ENCODE measurements around the gene CFH. TPM values are rescaled to one million over a fixed set of nuclear protein-coding genes. Genes with fewer than 3 reads are reported as not detected.

The CFH gene
- 10 to 100 TPM; 10.7 to 78.4 (median 30.1) TPM for total RNA-seq

GRCh38 chr1:196651637-196652215, at the start of gene CFH:
Gene CFH, plus strand, starts transcription at chr1:196652043. Its CDS starts 75 bp downstream, at chr1:196652118.
- H3K27ac ChIP-seq, result peak within 1 kb of the TSS in 2 of 4 donors; percentile 17 to 29

GRCh38 chr1:196603651-196604050, 48.2 kb upstream of the CFH start:
- Histone ChIP-seq H3K27ac (no peak overlapping the region), H3K36me3 (no peaks in the 10 kb centered on the region), H3K27me3 (no peaks in the 10 kb centered on the region), H3K9me3 (no peaks in the 10 kb centered on the region), H3K4me1 (no peaks in the 10 kb centered on the region), H3K4me3 (no peak overlapping the region)
- no peak for DNase-seq
- TF ChIP-seq POLR2A (IDR thresholded peaks at IDR 0.05) (no peak), CTCF (IDR thresholded peaks at IDR 0.05) (no peak)

More at GRCh38 chr1:196651637-196652215, at the start of gene CFH:
- Histone ChIP-seq H3K27me3 (no peaks in the 10 kb centered on the region), H3K36me3 (no peaks in the 10 kb centered on the region), H3K4me1 (no peaks in the 10 kb centered on the region), H3K4me3 (peak within 1 kb of the TSS in 3 of 4 donors; percentile 14 to 35 (median 34)), H3K9me3 (no peaks in the 10 kb centered on the region)
- TF ChIP-seq CTCF (IDR thresholded peaks at IDR 0.05) (no peak), POLR2A (IDR thresholded peaks at IDR 0.05) (peak in 1 of 2 donors; percentile 30)
- no peak for DNase-seq

- Histone ChIP-seq H3K4me1 (no peaks in the 10 kb centered on the region), H3K36me3 (no peaks in the 10 kb centered on the region), H3K27me3 (no peaks in the 10 kb centered on the region), H3K4me3 (peak overlapping the region; percentile 26 to 54 (median 40)), H3K9me3 (no peaks in the 10 kb centered on the region), H3K27ac (peak overlapping the region in 3 of 4 donors; percentile 52 to 71 (median 65))
- DNase-seq, result no peak
- TF ChIP-seq CTCF (IDR thresholded peaks at IDR 0.05) (no peak), POLR2A (IDR thresholded peaks at IDR 0.05) (no peak)
Observed at GRCh38 chr1:196607981-196608380, 43.9 kb upstream of the CFH start.

- DNase-seq, result peak in 2 of 3 donors; percentile 52 to 58
- H3K36me3 ChIP-seq, result no peaks in the 10 kb centered on the region
- no peaks in the 10 kb centered on the region for H3K9me3 ChIP-seq
- H3K4me1 ChIP-seq, result no peaks in the 10 kb centered on the region
- no peaks in the 10 kb centered on the region for H3K27me3 ChIP-seq
- peak within 1 kb of the TSS; percentile 40 to 71 (median 58) for H3K27ac ChIP-seq
- TF ChIP-seq POLR2A (IDR thresholded peaks at IDR 0.05), result no peak
- no peak for TF ChIP-seq CTCF (IDR thresholded peaks at IDR 0.05)
- peak within 1 kb of the TSS; percentile 26 to 54 (median 40) for H3K4me3 ChIP-seq
Observed at GRCh38 chr1:196608390-196609369, 43.2 kb upstream of the CFH start, which contains the start of gene KCNT2. Gene KCNT2, minus strand, starts transcription at chr1:196608440. Its CDS starts 131 bp downstream, at chr1:196608309.

GRCh38 chr1:196609370-196609737, 42.5 kb upstream of the CFH start:
- Histone ChIP-seq H3K27me3 (no peaks in the 10 kb centered on the region), H3K4me3 (peak overlapping the region in 2 of 4 donors; percentile 50 to 54), H3K36me3 (no peaks in the 10 kb centered on the region), H3K9me3 (no peaks in the 10 kb centered on the region), H3K27ac (peak overlapping the region in 3 of 4 donors; percentile 1 to 71 (median 65)), H3K4me1 (no peaks in the 10 kb centered on the region)
- no peak for TF ChIP-seq POLR2A (IDR thresholded peaks at IDR 0.05)
- TF ChIP-seq CTCF (IDR thresholded peaks at IDR 0.05), result no peak
- DNase-seq, result no peak
